Panc1 (cell line): ENCODE measurements around the gene PEX6. TPM values are rescaled to one million over a fixed set of nuclear protein-coding genes. Genes with fewer than 3 reads are reported as not detected.

ENCODE experiments used
- ATAC-seq: fragments of 200-7000 bp; cut with Tn5 transposase; 2 replicates; pipeline ENCODE4 v1.9.1; 2020; ENCODE audit warnings: mild to moderate bottlenecking, moderate library complexity
- BruUV-seq: library from RNA; stranded (reverse); fragments of 400-500 nt; replicated peaks from 2 replicates; lab custom pipeline; 2021; lab: Mats Ljungman, UMichigan
- CTCF ChIA-PET: fragments of 300-600 bp; sonication (Branson Sonifier 250); formaldehyde crosslinking; loops from one replicate; lab custom pipeline; 2022; ENCODE audit warnings: antibody characterized with exemption; lab: Charles Lee
- POLR2A ChIA-PET: fragments of 300-600 bp; sonication (Branson Sonifier 250); formaldehyde crosslinking; loops from one replicate; lab custom pipeline; 2022; ENCODE audit warnings: antibody characterized with exemption; lab: Charles Lee
- DNase-seq: peaks from one replicate; pipeline ENCODE4 v3.0.0-alpha.2; 2010; ENCODE audit warnings: low read depth, low spot score
- H3K27ac ChIP-seq: 2 replicates; pipeline ENCODE4 v1.5.1; 2011; ENCODE audit warnings: mild to moderate bottlenecking, low read length, inconsistent platforms
- H3K27me3 ChIP-seq: fragments of 200-500 bp; sonication (Bioruptor generic); 2 replicates; pipeline ENCODE4 v1.6.0; 2014; ENCODE audit warnings: low read length, inconsistent platforms; ENCODE audit not compliant: control insufficient read depth, insufficient read depth
- H3K36me3 ChIP-seq: fragments of 200-500 bp; sonication (Bioruptor generic); 2 replicates; pipeline ENCODE4 v1.5.1; 2014; ENCODE audit warnings: inconsistent platforms, mild to moderate bottlenecking, low read length, moderate library complexity; ENCODE audit not compliant: control insufficient read depth, insufficient read depth
- H3K4me1 ChIP-seq: 2 replicates; pipeline ENCODE4 v1.5.1; 2011; ENCODE audit warnings: inconsistent platforms, mild to moderate bottlenecking, low read length, moderate library complexity; ENCODE audit not compliant: control insufficient read depth, insufficient read depth
- H3K4me3 ChIP-seq, 2 experiments: 2 replicates each; pipeline ENCODE4 v1.5.1; 2011 to 2012; ENCODE audit warnings: low read depth in 2 of 2, low read length in 2 of 2, mild to moderate bottlenecking in 2 of 2, inconsistent platforms in 1 of 2, moderate library complexity in 1 of 2
- H3K9me3 ChIP-seq: fragments of 200-500 bp; sonication (Bioruptor generic); 2 replicates; pipeline ENCODE4 v1.5.1; 2014; ENCODE audit warnings: low read depth, mild to moderate bottlenecking, inconsistent platforms, low read length, moderate library complexity; ENCODE audit not compliant: control insufficient read depth, insufficient read depth
- CTCF ChIP-seq: fragments of 450-650 bp; IDR thresholded peaks from 2 replicates; pipeline ENCODE4 v1.5.1; 2017; ENCODE audit warnings: mild to moderate bottlenecking
- POLR2AphosphoS5 ChIP-seq: IDR thresholded peaks from 2 replicates; pipeline ENCODE4 v1.6.1; 2012; ENCODE audit warnings: mild to moderate bottlenecking, low read depth, low read length, moderate library complexity
- SIN3A ChIP-seq: IDR thresholded peaks from 2 replicates; pipeline ENCODE4 v1.6.1; 2012; ENCODE audit warnings: low read depth, mild to moderate bottlenecking, low read length, moderate library complexity, borderline replicate concordance; ENCODE audit not compliant: insufficient read depth
- TCF7L2 ChIP-seq: IDR thresholded peaks from 2 replicates; pipeline ENCODE4 v1.6.1; 2011; ENCODE audit warnings: mild to moderate bottlenecking, low read depth, low read length, inconsistent platforms
- in situ Hi-C: cut with HindIII; loops from 2 replicates; pipeline ENCODE4 v1.10.0; 2016; ENCODE audit warnings: low sequenced_read_pairs, low pct_unique_long_range_greater_than_20kb
- intact Hi-C: fragments of 100-400 bp; cut with micrococcal nuclease; formaldehyde crosslinking; loops from one replicate; pipeline ENCODE4 v1.10.0; 2022; ENCODE audit not compliant: unreplicated experiment
- total RNA-seq: library from RNA; stranded (reverse); gene quantifications from one replicate; pipeline ENCODE4 v1.2.1, GENCODE V29; 2021; ENCODE audit not compliant: unreplicated experiment
- TF ChIP-seq, protein P1 (sequence below), 2 experiments: IDR thresholded peaks; 2 replicates each; pipeline ENCODE4 v1.6.1; 2011 to 2012; ENCODE audit warnings: low read depth in 2 of 2, control low read depth in 1 of 2, low read length in 1 of 2, mild to moderate bottlenecking in 1 of 2, moderate library complexity in 1 of 2; ENCODE audit not compliant: insufficient read depth in 1 of 2

Gene PEX6
- total RNA-seq, 1 experiment from 2014 or later: 21.7 TPM

- ChIA-PET POLR2A (interaction anchor here (0.5 kb wide), 1 partner anchor 11 kb away, joined by 3 read pairs; no protein-coding TSS in a partner anchor), CTCF (interaction anchor here (0.6 kb wide), 2 partner anchors 34 to 47 kb away, joined by 3 to 4 read pairs; partner anchors contain the start of gene CNPY3)
- in situ Hi-C loops (no loop called here), intact Hi-C loops (loop anchor here (10.0 kb wide), 1 partner anchor 59 kb away; no protein-coding TSS in a partner anchor)
- TF ChIP-seq TCF7L2 (no peak), SIN3A (no peak), POLR2AphosphoS5 (no peak), CTCF (no peak; the same call in 1 of the 2 replicates)
- TF ChIP-seq, protein P1, sequence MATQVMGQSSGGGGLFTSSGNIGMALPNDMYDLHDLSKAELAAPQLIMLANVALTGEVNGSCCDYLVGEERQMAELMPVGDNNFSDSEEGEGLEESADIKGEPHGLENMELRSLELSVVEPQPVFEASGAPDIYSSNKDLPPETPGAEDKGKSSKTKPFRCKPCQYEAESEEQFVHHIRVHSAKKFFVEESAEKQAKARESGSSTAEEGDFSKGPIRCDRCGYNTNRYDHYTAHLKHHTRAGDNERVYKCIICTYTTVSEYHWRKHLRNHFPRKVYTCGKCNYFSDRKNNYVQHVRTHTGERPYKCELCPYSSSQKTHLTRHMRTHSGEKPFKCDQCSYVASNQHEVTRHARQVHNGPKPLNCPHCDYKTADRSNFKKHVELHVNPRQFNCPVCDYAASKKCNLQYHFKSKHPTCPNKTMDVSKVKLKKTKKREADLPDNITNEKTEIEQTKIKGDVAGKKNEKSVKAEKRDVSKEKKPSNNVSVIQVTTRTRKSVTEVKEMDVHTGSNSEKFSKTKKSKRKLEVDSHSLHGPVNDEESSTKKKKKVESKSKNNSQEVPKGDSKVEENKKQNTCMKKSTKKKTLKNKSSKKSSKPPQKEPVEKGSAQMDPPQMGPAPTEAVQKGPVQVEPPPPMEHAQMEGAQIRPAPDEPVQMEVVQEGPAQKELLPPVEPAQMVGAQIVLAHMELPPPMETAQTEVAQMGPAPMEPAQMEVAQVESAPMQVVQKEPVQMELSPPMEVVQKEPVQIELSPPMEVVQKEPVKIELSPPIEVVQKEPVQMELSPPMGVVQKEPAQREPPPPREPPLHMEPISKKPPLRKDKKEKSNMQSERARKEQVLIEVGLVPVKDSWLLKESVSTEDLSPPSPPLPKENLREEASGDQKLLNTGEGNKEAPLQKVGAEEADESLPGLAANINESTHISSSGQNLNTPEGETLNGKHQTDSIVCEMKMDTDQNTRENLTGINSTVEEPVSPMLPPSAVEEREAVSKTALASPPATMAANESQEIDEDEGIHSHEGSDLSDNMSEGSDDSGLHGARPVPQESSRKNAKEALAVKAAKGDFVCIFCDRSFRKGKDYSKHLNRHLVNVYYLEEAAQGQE (IDR thresholded peaks at IDR 0.05; ENCODE audit: insufficient read depth in 1 of 2, low read depth in 2 of 2, low read length in 1 of 2): no peak
- H3K9me3 ChIP-seq: no peaks in the 10 kb centered on the region
- peak; percentile 48 for ATAC-seq
- no peaks in the 10 kb centered on the region for H3K27me3 ChIP-seq
- no peak overlapping the region for H3K27ac ChIP-seq
- H3K36me3 ChIP-seq: peaks cover 6% of the 10 kb centered on the region; the same call in 1 of the 2 replicates
- no peak overlapping the region for H3K4me3 ChIP-seq
- peaks cover 7% of the 10 kb centered on the region for H3K4me1 ChIP-seq
- TSS peak; percentile 50 for BruUV-seq
- no peak for DNase-seq
These were observed 15.0 kb downstream of the PEX6 start for GRCh38 chr6:42963855-42964605.

DNA sequence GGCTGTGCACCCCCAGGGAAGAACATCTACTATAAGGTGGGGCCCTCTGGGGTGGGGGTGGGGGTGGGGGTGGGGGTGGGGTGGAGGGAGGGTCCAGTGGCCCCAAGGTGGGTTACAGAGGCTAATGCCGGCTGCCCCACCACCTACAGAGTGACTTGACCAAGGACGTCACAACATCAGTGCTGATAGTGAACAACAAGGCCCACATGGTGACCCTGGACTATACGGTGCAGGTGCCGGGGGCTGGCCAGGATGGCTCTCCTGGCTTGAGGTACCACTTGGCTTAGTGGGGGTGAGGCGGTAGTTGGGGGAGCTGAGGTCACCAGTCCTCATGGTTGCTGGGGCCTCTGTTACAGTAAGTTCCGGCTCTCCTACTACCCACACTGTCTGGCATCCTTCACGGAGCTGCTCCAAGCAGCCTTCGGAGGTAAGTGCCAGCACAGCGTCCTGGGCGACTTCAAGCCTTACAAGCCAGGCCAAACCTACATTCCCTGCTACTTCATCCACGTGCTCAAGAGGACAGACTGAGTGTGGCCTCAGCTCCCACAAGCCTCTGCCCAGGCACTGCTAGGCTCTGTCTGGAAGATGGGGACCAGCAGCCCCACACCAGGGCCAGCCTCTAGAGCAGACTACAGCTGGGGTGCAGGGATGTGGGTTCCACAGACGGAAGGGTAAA is 15.7 kb downstream of the PEX6 start:
- intact Hi-C loops (loop anchor here (10.0 kb wide), 1 partner anchor 59 kb away; no protein-coding TSS in a partner anchor), in situ Hi-C loops (no loop called here)
- ATAC-seq (no peak), DNase-seq (no peak)
- no TSS peak for BruUV-seq
- H3K4me3 ChIP-seq: no peak overlapping the region
- TF ChIP-seq SIN3A (no peak), POLR2AphosphoS5 (no peak), TCF7L2 (no peak), CTCF (no peak)
- TF ChIP-seq, protein P1 (IDR thresholded peaks at IDR 0.05; ENCODE audit: insufficient read depth in 1 of 2, low read depth in 2 of 2, low read length in 1 of 2): no peak
- H3K4me1 ChIP-seq: peaks cover 7% of the 10 kb centered on the region
- H3K9me3 ChIP-seq: no peaks in the 10 kb centered on the region
- H3K27ac ChIP-seq: no peak overlapping the region
- H3K36me3 ChIP-seq: peaks cover 6% of the 10 kb centered on the region; the same call in 1 of the 2 replicates
- no peaks in the 10 kb centered on the region for H3K27me3 ChIP-seq
- ChIA-PET POLR2A (no interaction called here), CTCF (no interaction called here)
